Adrenal gland (tissue), 5 donors: Measurements from ENCODE around the gene PRKCSH.

Experiments used
- POLR2A ChIP-seq, 2 donors: fragments of 450-650 bp; IDR thresholded peaks; one replicate each; pipeline ENCODE4 v1.6.1; 2017; ENCODE audit warnings: antibody characterized with exemption in 2 of 2, mild to moderate bottlenecking in 2 of 2, moderate library complexity in 1 of 2
- TF ChIP-seq, protein P1 (sequence below), 6 experiments: fragments of 450-650 bp in 4 of 6; fragments of 200-600 bp in 2 of 6; sonication (generic) in 1 of 6; IDR thresholded peaks; 1 replicate in 5 of 6; 2 replicates in 1 of 6; pipeline versions ENCODE4 v1.5.1 to v1.8.0; 2016 to 2021; ENCODE audit warnings: antibody characterized with exemption in 6 of 6, mild to moderate bottlenecking in 2 of 6, moderate library complexity in 1 of 6
- donor health status: DM: no; HTN: no; CAD: no.

DNA sequence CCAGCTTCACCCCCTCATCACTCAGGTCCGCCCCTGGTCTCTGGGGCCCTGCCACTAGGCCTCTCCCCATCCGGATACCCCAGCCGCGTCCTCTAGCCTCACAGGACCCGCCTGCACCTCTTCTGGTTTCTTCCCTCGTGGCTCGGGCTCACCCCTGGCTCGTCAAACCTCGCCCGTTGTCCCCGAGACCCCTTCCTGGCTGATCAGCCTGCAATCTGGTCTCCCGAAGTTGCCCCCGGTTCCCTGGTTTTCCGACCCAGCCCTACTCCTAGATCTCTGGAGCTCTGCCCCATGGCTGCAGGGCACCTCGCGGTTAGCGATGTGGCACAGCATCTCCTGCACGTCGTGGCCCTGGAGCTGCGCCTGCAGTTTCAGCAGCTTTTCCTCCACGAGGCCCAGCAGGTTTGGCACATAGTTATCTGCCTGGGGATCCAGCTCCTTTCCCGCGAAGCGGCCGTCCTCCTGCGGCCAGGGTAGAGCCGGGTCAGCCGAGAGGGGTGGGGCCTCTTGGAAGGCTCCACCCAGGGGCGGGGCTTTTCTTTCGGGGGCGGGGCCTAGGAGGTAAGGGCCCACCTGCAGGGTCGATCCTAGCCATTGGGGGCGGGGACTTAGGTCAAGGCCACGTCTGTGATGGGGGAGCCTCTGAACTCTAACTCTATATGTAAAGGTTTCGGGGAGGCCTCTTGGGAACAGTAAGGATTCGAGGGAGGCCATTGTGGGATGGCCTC lies 13.9 kb upstream of the PRKCSH start:
- TF ChIP-seq, protein P1, sequence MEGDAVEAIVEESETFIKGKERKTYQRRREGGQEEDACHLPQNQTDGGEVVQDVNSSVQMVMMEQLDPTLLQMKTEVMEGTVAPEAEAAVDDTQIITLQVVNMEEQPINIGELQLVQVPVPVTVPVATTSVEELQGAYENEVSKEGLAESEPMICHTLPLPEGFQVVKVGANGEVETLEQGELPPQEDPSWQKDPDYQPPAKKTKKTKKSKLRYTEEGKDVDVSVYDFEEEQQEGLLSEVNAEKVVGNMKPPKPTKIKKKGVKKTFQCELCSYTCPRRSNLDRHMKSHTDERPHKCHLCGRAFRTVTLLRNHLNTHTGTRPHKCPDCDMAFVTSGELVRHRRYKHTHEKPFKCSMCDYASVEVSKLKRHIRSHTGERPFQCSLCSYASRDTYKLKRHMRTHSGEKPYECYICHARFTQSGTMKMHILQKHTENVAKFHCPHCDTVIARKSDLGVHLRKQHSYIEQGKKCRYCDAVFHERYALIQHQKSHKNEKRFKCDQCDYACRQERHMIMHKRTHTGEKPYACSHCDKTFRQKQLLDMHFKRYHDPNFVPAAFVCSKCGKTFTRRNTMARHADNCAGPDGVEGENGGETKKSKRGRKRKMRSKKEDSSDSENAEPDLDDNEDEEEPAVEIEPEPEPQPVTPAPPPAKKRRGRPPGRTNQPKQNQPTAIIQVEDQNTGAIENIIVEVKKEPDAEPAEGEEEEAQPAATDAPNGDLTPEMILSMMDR (IDR thresholded peaks at IDR 0.05), result no peak
- peak in 1 of 2 donors; percentile 20 for TF ChIP-seq POLR2A (IDR thresholded peaks at IDR 0.05)
